Smooth muscle cell (in vitro differentiated cells): Measurements from ENCODE around the gene GCK. TPM values are rescaled to one million over a fixed set of nuclear protein-coding genes. Genes with fewer than 3 reads are reported as not detected.
"Not testable (repeated sequence)": the region's sequence is repeated elsewhere in the genome, so short reads cannot be mapped to it uniquely, and the experiment has no call there.

Experiments
- DNase-seq: peaks from one replicate; lab custom pipeline; 2025; ENCODE audit not compliant: unreplicated experiment; lab: John Stamatoyannopoulos, UW
- H2AFZ ChIP-seq: fragments of 200-600 bp; sonication (generic); 2 replicates; pipeline ENCODE4 v1.6.0; 2016; ENCODE audit warnings: antibody characterized with exemption, low read depth, mild to moderate bottlenecking
- H3F3A ChIP-seq: fragments of 200-600 bp; sonication (generic); 2 replicates; pipeline ENCODE4 v1.6.0; 2017; ENCODE audit warnings: antibody characterized with exemption, low read depth
- H3K27ac ChIP-seq: fragments of 200-600 bp; sonication (generic); 2 replicates; pipeline ENCODE4 v1.5.1; 2016; ENCODE audit warnings: low read depth, mild to moderate bottlenecking
- H3K27me3 ChIP-seq: fragments of 200-600 bp; sonication (generic); 2 replicates; pipeline ENCODE4 v1.6.1; 2016; ENCODE audit warnings: low read depth, mild to moderate bottlenecking
- H3K36me3 ChIP-seq: fragments of 200-600 bp; sonication (generic); 2 replicates; pipeline ENCODE4 v1.5.1; 2016; ENCODE audit warnings: low read depth
- H3K4me1 ChIP-seq: fragments of 200-600 bp; sonication (generic); 2 replicates; pipeline ENCODE4 v1.5.1; 2016; ENCODE audit warnings: low read depth
- H3K4me2 ChIP-seq: fragments of 200-600 bp; sonication (generic); 2 replicates; pipeline ENCODE4 v1.6.0; 2016; ENCODE audit warnings: mild to moderate bottlenecking
- H3K4me3 ChIP-seq: fragments of 200-600 bp; sonication (generic); 2 replicates; pipeline ENCODE4 v1.5.1; 2016; ENCODE audit warnings: mild to moderate bottlenecking
- H3K79me2 ChIP-seq: fragments of 200-600 bp; sonication (generic); 2 replicates; pipeline ENCODE4 v1.6.0; 2016; ENCODE audit warnings: low read depth, mild to moderate bottlenecking
- H3K9ac ChIP-seq: fragments of 200-600 bp; sonication (generic); 2 replicates; pipeline ENCODE4 v1.6.0; 2016; ENCODE audit warnings: low read depth
- H3K9me3 ChIP-seq: fragments of 200-600 bp; sonication (generic); replicated peaks from 2 replicates; pipeline ENCODE4 v1.5.1; 2016; ENCODE audit warnings: low read depth
- H4K20me1 ChIP-seq: fragments of 200-600 bp; sonication (generic); 2 replicates; pipeline ENCODE4 v1.6.0; 2016; ENCODE audit warnings: low read depth
- WGBS: methylation state at CpG from one replicate; pipeline ENCODE4 v1.1.7; 2016; ENCODE audit warnings: low lambda C conversion rate; 5-methylcytosine and 5-hydroxymethylcytosine counted together
- polyA plus RNA-seq: library from polyadenylated mRNA; unstranded; fragments of >200 nt; fragmentation: Nextera tagmentation; extraction: Ambion mirVana; gene quantifications from 2 replicates; pipeline ENCODE4 v1.2.1, GENCODE V29; 2016
- total RNA-seq: library from RNA; depleted of rRNA; stranded (reverse); fragments of >200 nt; gene quantifications from 2 replicates; pipeline ENCODE4 v1.2.3, GENCODE V29; 2014
- TF ChIP-seq, protein P1 (sequence below): fragments of 200-600 bp; sonication (generic); IDR thresholded peaks from 2 replicates; pipeline ENCODE4 v1.5.1; 2017; ENCODE audit warnings: borderline replicate concordance, mild to moderate bottlenecking, antibody characterized with exemption; ENCODE audit not compliant: insufficient read depth, poor library complexity, severe bottlenecking

Gene GCK
- total and polyA plus RNA-seq, 2 experiments from 2014 or later: 1.6 to 5.5 TPM

DNA sequence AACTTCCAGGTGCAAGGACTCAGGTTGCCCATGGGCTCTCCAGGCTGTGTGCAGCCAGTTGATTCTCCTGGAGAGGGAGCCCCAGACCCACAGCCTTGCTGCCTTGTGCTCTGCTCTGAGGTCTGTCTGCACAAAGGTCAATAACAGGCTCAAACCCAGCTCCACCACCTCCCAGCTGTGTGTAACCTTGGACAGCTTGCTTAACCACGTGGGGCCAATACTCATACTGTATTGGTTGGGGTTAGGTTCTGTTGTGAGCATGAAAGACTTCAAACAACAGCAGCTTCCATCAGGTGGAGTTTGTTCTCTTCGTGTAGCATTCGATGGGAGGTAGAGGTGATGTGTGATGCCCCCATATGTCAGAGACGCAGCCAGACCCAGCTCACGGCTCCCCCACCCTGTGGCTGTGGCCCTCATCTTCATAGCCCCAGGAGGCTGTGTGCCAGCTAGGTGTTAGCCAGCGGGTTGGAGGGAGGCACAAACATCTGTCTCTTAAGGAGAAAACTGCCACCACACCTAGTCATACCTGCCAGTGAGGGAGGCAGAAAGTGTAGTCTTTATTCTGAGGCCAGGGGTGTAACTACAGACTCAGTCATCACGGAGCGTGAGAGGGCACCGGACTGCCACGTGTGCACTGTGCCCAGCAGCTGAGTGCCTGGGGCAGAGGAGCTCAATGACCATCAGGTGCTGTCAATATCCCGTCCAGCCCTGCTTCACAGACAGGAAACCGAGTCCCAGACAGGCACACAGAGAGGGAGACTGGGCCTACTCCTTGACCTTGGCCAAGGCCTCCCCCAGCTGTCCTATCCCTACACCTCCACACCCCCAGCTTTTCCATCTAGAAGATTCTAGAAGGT lies 57.8 kb downstream of the GCK start:
- Histone ChIP-seq H3K4me1 (no peaks in the 10 kb centered on the region), H3K9me3 (peaks cover 8% of the 10 kb centered on the region), H3K27me3 (no peaks in the 10 kb centered on the region), H3K27ac (no peak overlapping the region), H3K9ac (no peak overlapping the region), H2AFZ (no peak overlapping the region), H3K79me2 (no peaks in the 10 kb centered on the region), H3K4me3 (no peak overlapping the region), H4K20me1 (no peaks in the 10 kb centered on the region), H3K4me2 (peak overlapping the region; percentile 45), H3F3A (no peaks in the 10 kb centered on the region), H3K36me3 (no peaks in the 10 kb centered on the region)
- TF ChIP-seq, protein P1, sequence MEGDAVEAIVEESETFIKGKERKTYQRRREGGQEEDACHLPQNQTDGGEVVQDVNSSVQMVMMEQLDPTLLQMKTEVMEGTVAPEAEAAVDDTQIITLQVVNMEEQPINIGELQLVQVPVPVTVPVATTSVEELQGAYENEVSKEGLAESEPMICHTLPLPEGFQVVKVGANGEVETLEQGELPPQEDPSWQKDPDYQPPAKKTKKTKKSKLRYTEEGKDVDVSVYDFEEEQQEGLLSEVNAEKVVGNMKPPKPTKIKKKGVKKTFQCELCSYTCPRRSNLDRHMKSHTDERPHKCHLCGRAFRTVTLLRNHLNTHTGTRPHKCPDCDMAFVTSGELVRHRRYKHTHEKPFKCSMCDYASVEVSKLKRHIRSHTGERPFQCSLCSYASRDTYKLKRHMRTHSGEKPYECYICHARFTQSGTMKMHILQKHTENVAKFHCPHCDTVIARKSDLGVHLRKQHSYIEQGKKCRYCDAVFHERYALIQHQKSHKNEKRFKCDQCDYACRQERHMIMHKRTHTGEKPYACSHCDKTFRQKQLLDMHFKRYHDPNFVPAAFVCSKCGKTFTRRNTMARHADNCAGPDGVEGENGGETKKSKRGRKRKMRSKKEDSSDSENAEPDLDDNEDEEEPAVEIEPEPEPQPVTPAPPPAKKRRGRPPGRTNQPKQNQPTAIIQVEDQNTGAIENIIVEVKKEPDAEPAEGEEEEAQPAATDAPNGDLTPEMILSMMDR: peak; percentile 12
- WGBS: 90% methylated on average over 11 of the region's 12 CpGs
- DNase-seq: no peak

DNA sequence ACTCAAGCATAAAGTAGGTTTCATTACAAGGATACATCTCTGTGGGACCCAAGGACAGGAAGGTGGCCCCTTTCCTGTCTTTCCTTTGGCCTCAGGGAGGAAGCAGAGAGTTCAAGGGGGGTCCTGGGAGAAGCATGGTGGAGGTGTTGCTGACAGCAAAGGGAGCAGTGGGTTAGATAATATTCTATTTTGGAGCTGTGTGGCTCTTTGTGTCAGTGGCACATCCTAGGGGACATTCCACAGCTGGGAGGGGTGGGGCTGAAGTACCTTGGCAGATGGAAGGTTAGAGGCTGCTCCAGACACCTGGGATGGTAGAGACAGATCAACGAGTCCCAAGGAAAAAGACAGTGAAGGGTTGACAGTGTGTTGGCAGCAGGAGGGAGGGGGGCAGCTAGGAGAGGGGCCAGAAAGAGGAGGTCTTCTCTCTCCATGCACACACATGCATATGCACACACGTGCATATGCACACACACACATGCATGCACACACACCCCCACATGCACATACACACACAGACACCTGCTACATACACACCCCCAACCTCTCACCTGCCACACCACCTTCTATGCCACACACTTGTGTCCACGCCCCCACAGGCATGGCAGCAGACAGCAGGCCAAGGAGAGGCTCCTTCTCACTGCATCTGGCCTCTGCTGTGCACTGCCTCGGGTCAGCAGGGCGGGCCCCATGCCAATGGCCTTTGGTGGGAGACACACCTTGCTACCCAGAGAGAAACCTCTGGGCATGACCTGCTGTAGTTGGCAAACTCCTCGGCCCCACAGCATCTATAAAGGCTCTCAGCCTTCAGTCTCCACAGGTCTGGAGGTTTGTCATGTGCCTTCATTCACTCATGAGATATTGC lies 60.3 kb downstream of the GCK start:
- Histone ChIP-seq H3K4me3 (no peak overlapping the region), H3K36me3 (no peaks in the 10 kb centered on the region), H3K79me2 (no peaks in the 10 kb centered on the region), H3K27me3 (no peaks in the 10 kb centered on the region), H3K4me1 (peaks cover 2% of the 10 kb centered on the region), H4K20me1 (no peaks in the 10 kb centered on the region), H3K9ac (no peak overlapping the region), H3K4me2 (no peak overlapping the region), H3K27ac (no peak overlapping the region), H3F3A (peaks cover 6% of the 10 kb centered on the region), H2AFZ (no peak overlapping the region), H3K9me3 (peaks cover 8% of the 10 kb centered on the region)
- TF ChIP-seq, protein P1: no peak
- DNase-seq: no peak
- 85% methylated on average over 5 of the region's 6 CpGs for WGBS

DNA sequence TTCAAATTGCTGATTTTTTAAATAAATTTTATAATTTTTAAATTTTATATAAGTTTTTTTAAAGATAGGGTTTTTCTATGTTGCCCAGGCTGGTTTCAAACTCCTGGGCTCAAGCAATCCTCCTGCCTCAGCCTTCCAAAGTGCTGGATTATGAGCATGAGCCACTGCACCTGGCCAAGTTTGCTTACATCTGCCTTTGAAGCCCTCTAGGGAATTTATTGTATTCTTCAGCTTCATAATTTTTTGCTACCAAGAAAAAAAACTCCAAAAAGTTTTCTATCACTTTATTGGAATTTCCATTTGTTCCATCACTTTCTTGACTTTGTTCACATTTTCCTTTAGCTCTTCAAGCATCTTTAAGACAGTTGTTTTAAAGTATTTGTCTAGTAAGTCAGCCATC lies 62.1 kb downstream of the GCK start:
- H3K4me1 ChIP-seq: peaks cover 10% of the 10 kb centered on the region
- TF ChIP-seq, protein P1: no peak
- H3F3A ChIP-seq: peaks cover 6% of the 10 kb centered on the region
- H3K36me3 ChIP-seq: no peaks in the 10 kb centered on the region
- no peak overlapping the region for H2AFZ ChIP-seq
- H3K79me2 ChIP-seq: peaks cover 9% of the 10 kb centered on the region
- H3K9me3 ChIP-seq: peaks cover 8% of the 10 kb centered on the region
- no peak overlapping the region for H3K9ac ChIP-seq
- no peaks in the 10 kb centered on the region for H3K27me3 ChIP-seq
- H3K4me3 ChIP-seq: no peak overlapping the region
- H4K20me1 ChIP-seq: no peaks in the 10 kb centered on the region
- H3K27ac ChIP-seq: no peak overlapping the region
- no peak for DNase-seq
- H3K4me2 ChIP-seq: no peak overlapping the region

DNA sequence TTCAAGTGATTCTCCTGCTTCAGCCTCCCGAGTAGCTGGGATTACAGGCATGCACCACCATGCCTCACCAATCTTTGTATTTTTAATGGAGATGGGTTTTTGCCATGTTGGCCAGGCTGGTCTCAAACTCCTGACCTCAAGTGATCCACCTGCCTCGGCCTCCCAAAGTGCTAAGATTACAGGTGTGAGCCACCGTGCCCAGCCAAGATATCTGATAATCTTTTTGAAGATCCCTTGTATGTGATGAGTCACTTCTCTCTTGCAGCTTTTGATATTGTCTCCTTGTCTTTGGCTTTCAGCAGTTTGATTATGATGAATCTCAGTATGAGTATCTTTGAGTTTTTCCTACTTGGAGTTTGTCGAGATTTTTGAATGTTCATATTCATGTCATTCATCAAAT lies 62.7 kb downstream of the GCK start:
- not testable (repeated sequence) for H3K9me3 ChIP-seq, H3K27me3 ChIP-seq, DNase-seq, H3K9ac ChIP-seq, H3K36me3 ChIP-seq, H3K4me2 ChIP-seq, H2AFZ ChIP-seq, H3K4me3 ChIP-seq, H3F3A ChIP-seq, H4K20me1 ChIP-seq, H3K27ac ChIP-seq
- H3K4me1 ChIP-seq: peaks cover 12% of the 10 kb centered on the region
- peaks cover 15% of the 10 kb centered on the region for H3K79me2 ChIP-seq
- WGBS: 98% methylated on average over 4 of the region's 4 CpGs
